Dendritic cell treated with granulocyte-macrophage colony-stimulating factor and Interleukin-4, amounts not matched to agents 40 ng/mL and 50 ng/mL, for 4 days (primary cell): Measurements from ENCODE around the gene ARL2BP.
"Not testable (repeated sequence)": the region's sequence is repeated elsewhere in the genome, so short reads cannot be mapped to it uniquely, and the experiment has no call there.

ENCODE experiments used
- H3K27ac Mint-ChIP-seq: one replicate; pipeline ENCODE4 v1.8.0; 2022; ENCODE audit warnings: mild to moderate bottlenecking, mixed read lengths
- H3K27me3 Mint-ChIP-seq: one replicate; pipeline ENCODE4 v1.8.0; 2022; ENCODE audit warnings: mild to moderate bottlenecking, mixed read lengths
- H3K36me3 Mint-ChIP-seq: one replicate; pipeline ENCODE4 v1.8.0; 2022; ENCODE audit warnings: low read depth, mixed read lengths
- H3K4me1 Mint-ChIP-seq: one replicate; pipeline ENCODE4 v1.8.0; 2022; ENCODE audit warnings: low read depth, mixed read lengths
- H3K4me3 Mint-ChIP-seq: one replicate; pipeline ENCODE4 v1.8.0; 2022; ENCODE audit warnings: mild to moderate bottlenecking, moderate library complexity, mixed read lengths
- H3K9me3 Mint-ChIP-seq: one replicate; pipeline ENCODE4 v1.8.0; 2022; ENCODE audit warnings: mixed read lengths
- intact Hi-C: fragments of 100-400 bp; cut with micrococcal nuclease; formaldehyde crosslinking; loops from one replicate; pipeline ENCODE4 v1.15.0; 2022

The ARL2BP gene

GRCh38 chr16:57275946-57276345 is 30.9 kb downstream of the ARL2BP start:
- H3K36me3 Mint-ChIP-seq, intact Hi-C loops, H3K27me3 Mint-ChIP-seq, H3K4me3 Mint-ChIP-seq, H3K9me3 Mint-ChIP-seq: not testable (repeated sequence)
- peaks cover 53% of the 10 kb centered on the region for H3K4me1 Mint-ChIP-seq
- peak overlapping the region; percentile 79 for H3K27ac Mint-ChIP-seq

GRCh38 chr16:57276596-57276995 is 31.5 kb downstream of the ARL2BP start:
- Mint-ChIP-seq H3K27ac (peak overlapping the region; percentile 79), H3K36me3 (no peaks in the 10 kb centered on the region), H3K9me3 (no peaks in the 10 kb centered on the region), H3K4me1 (peaks cover 52% of the 10 kb centered on the region), H3K27me3 (peaks cover 16% of the 10 kb centered on the region), H3K4me3 (peak overlapping the region; percentile 34)
- intact Hi-C loops = no loop called here

- Mint-ChIP-seq H3K27me3 (peaks cover 26% of the 10 kb centered on the region), H3K4me3 (no peak overlapping the region), H3K27ac (peak overlapping the region; percentile 79), H3K36me3 (no peaks in the 10 kb centered on the region), H3K9me3 (no peaks in the 10 kb centered on the region), H3K4me1 (peaks cover 49% of the 10 kb centered on the region)
- intact Hi-C loops = no loop called here
Measured at GRCh38 chr16:57277586-57277985, 32.5 kb downstream of the ARL2BP start.

- Mint-ChIP-seq H3K4me1 (peaks cover 49% of the 10 kb centered on the region), H3K4me3 (no peak overlapping the region), H3K36me3 (no peaks in the 10 kb centered on the region), H3K27me3 (peaks cover 35% of the 10 kb centered on the region), H3K27ac (no peak overlapping the region), H3K9me3 (no peaks in the 10 kb centered on the region)
- intact Hi-C loops = no loop called here
Measured at GRCh38 chr16:57278494-57278893, 33.4 kb downstream of the ARL2BP start.

GRCh38 chr16:57279780-57280638 is 35.0 kb downstream of the ARL2BP start:
- no peak overlapping the region for H3K27ac Mint-ChIP-seq
- H3K36me3 Mint-ChIP-seq = no peaks in the 10 kb centered on the region
- H3K4me3 Mint-ChIP-seq = no peak overlapping the region
- intact Hi-C loops = no loop called here
- H3K27me3 Mint-ChIP-seq = peaks cover 49% of the 10 kb centered on the region
- no peaks in the 10 kb centered on the region for H3K9me3 Mint-ChIP-seq
- H3K4me1 Mint-ChIP-seq = peaks cover 60% of the 10 kb centered on the region

GRCh38 chr16:57281791-57282190 is 36.7 kb downstream of the ARL2BP start:
- Mint-ChIP-seq H3K4me3 (no peak overlapping the region), H3K27me3 (peaks cover 65% of the 10 kb centered on the region), H3K27ac (no peak overlapping the region), H3K9me3 (no peaks in the 10 kb centered on the region), H3K36me3 (no peaks in the 10 kb centered on the region), H3K4me1 (peaks cover 45% of the 10 kb centered on the region)
- intact Hi-C loops = no loop called here

GRCh38 chr16:57282510-57283213 is 37.6 kb downstream of the ARL2BP start:
- H3K4me3 Mint-ChIP-seq = no peak overlapping the region
- H3K27me3 Mint-ChIP-seq = peaks cover 73% of the 10 kb centered on the region
- H3K36me3 Mint-ChIP-seq = no peaks in the 10 kb centered on the region
- H3K9me3 Mint-ChIP-seq = no peaks in the 10 kb centered on the region
- peaks cover 37% of the 10 kb centered on the region for H3K4me1 Mint-ChIP-seq
- no peak overlapping the region for H3K27ac Mint-ChIP-seq
- intact Hi-C loops = no loop called here

GRCh38 chr16:57283214-57283958 is 38.3 kb downstream of the ARL2BP start:
- intact Hi-C loops = no loop called here
- no peaks in the 10 kb centered on the region for H3K9me3 Mint-ChIP-seq
- no peaks in the 10 kb centered on the region for H3K36me3 Mint-ChIP-seq
- peak overlapping the region; percentile 74 for H3K4me3 Mint-ChIP-seq
- peaks cover 74% of the 10 kb centered on the region for H3K27me3 Mint-ChIP-seq
- H3K4me1 Mint-ChIP-seq = peaks cover 29% of the 10 kb centered on the region
- no peak overlapping the region for H3K27ac Mint-ChIP-seq

DNA sequence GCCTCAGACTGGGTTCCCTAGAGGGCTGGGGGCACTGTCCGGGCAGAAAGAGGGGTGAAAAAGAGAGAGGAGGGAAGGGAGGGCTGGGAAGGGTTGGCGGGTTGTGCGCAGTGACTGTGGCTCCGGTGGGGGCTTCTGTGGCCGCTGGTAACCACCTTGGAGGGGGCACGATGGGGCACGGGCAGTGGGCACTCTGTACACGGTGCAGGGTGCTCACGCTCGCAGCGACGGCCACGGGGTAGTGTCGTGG is 38.8 kb downstream of the ARL2BP start:
- H3K36me3 Mint-ChIP-seq = no peaks in the 10 kb centered on the region
- intact Hi-C loops = no loop called here
- no peak overlapping the region for H3K27ac Mint-ChIP-seq
- peak overlapping the region; percentile 74 for H3K4me3 Mint-ChIP-seq
- no peaks in the 10 kb centered on the region for H3K9me3 Mint-ChIP-seq
- H3K4me1 Mint-ChIP-seq = peaks cover 24% of the 10 kb centered on the region
- H3K27me3 Mint-ChIP-seq = peaks cover 75% of the 10 kb centered on the region

GRCh38 chr16:57284209-57284951 is 39.3 kb downstream of the ARL2BP start, which contains the start of gene PLLP:
Gene PLLP (minus strand): TSS chr16:57284672. CDS start chr16:57284540, 132 bp downstream.
- intact Hi-C loops = no loop called here
- Mint-ChIP-seq H3K27ac (no peak within 1 kb of the TSS), H3K9me3 (no peaks in the 10 kb centered on the region), H3K4me1 (peaks cover 21% of the 10 kb centered on the region), H3K4me3 (peak within 1 kb of the TSS; percentile 74), H3K36me3 (no peaks in the 10 kb centered on the region), H3K27me3 (peaks cover 79% of the 10 kb centered on the region)

GRCh38 chr16:57284952-57285363 is 39.9 kb downstream of the ARL2BP start:
- Mint-ChIP-seq H3K27me3 (peaks cover 76% of the 10 kb centered on the region), H3K9me3 (no peaks in the 10 kb centered on the region), H3K36me3 (no peaks in the 10 kb centered on the region), H3K27ac (no peak overlapping the region), H3K4me3 (peak overlapping the region; percentile 74), H3K4me1 (peaks cover 19% of the 10 kb centered on the region)
- intact Hi-C loops = no loop called here

- intact Hi-C loops = no loop called here
- Mint-ChIP-seq H3K36me3 (no peaks in the 10 kb centered on the region), H3K4me3 (peak overlapping the region; percentile 74), H3K4me1 (peaks cover 15% of the 10 kb centered on the region), H3K9me3 (no peaks in the 10 kb centered on the region), H3K27me3 (peaks cover 75% of the 10 kb centered on the region), H3K27ac (no peak overlapping the region)
Measured at GRCh38 chr16:57285379-57285778, 40.3 kb downstream of the ARL2BP start.

DNA sequence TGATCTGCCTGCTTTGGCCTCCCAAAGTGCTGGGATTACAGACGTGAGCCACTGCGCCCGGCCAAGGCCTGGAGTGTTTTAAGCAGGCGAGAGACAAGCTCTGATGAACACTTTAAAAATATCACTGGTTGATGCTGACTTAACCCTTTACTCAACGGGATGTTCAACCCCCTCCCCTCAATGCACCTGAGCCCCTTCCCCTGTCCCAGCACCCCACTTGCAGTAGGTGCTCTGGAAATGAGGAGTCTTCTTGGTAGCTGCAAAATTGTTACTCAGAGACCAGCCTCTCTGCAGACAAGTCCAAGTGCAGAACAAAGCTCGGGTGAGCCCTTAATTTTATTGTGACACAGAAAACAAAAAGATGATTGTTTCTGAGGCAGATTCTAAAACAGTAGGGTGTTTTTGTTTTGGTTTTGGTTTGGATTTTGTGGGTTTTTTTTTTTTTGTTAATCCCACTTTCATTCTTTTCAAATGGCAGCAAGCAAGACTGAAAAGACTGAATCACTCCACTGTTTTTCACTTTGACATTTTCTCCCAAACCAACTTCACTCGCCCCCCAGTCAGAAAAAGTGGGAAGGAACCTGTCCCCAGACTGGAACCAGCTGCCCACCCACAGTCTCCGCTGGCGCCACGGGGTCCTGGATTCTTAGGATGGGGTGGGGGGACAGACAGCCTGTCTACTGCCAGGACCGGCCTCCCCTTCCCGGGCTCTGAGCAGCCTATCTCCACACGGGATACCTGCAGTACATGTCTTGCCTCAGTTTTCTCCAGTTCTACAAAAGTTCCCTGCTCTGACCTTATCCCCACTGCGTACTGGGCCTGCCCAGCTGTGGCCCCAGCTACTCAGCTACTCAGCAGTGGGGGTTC is 44.6 kb downstream of the ARL2BP start:
- H3K27ac Mint-ChIP-seq = no peak overlapping the region
- H3K27me3 Mint-ChIP-seq = peaks cover 43% of the 10 kb centered on the region
- H3K9me3 Mint-ChIP-seq = no peaks in the 10 kb centered on the region
- H3K36me3 Mint-ChIP-seq = no peaks in the 10 kb centered on the region
- H3K4me1 Mint-ChIP-seq = peaks cover 5% of the 10 kb centered on the region
- no peak overlapping the region for H3K4me3 Mint-ChIP-seq
- intact Hi-C loops = no loop called here
